Adipocyte (in vitro differentiated cells): Measurements from ENCODE around the gene LFNG.

Experiments
- DNase-seq: peaks from one replicate; pipeline ENCODE4 v3.0.0-alpha.2; 2015; ENCODE audit warnings: low read depth
- H3K27me3 ChIP-seq: replicated peaks from 2 replicates; pipeline ENCODE4 v1.7.0; 2013; ENCODE audit warnings: mild to moderate bottlenecking, low read length, moderate library complexity; ENCODE audit not compliant: control insufficient read depth, insufficient read depth
- H3K36me3 ChIP-seq: 2 replicates; pipeline ENCODE4 v1.7.0; 2013; ENCODE audit warnings: low read length, mild to moderate bottlenecking, moderate library complexity; ENCODE audit not compliant: control insufficient read depth, insufficient read depth, severe bottlenecking
- H3K4me1 ChIP-seq: 2 replicates; pipeline ENCODE4 v1.7.0; 2013; ENCODE audit warnings: mild to moderate bottlenecking, low read length, moderate library complexity; ENCODE audit not compliant: control insufficient read depth, insufficient read depth
- H3K4me3 ChIP-seq: 2 replicates; pipeline ENCODE4 v1.7.0; 2013; ENCODE audit warnings: mild to moderate bottlenecking, low read length, moderate library complexity
- H3K9ac ChIP-seq: 2 replicates; pipeline ENCODE4 v1.7.0; 2013; ENCODE audit warnings: mild to moderate bottlenecking, low read length, moderate library complexity
- H3K9me3 ChIP-seq: 2 replicates; pipeline ENCODE4 v1.7.0; 2013; ENCODE audit warnings: mild to moderate bottlenecking, low read length, moderate library complexity; ENCODE audit not compliant: control insufficient read depth

LFNG gene

DNA sequence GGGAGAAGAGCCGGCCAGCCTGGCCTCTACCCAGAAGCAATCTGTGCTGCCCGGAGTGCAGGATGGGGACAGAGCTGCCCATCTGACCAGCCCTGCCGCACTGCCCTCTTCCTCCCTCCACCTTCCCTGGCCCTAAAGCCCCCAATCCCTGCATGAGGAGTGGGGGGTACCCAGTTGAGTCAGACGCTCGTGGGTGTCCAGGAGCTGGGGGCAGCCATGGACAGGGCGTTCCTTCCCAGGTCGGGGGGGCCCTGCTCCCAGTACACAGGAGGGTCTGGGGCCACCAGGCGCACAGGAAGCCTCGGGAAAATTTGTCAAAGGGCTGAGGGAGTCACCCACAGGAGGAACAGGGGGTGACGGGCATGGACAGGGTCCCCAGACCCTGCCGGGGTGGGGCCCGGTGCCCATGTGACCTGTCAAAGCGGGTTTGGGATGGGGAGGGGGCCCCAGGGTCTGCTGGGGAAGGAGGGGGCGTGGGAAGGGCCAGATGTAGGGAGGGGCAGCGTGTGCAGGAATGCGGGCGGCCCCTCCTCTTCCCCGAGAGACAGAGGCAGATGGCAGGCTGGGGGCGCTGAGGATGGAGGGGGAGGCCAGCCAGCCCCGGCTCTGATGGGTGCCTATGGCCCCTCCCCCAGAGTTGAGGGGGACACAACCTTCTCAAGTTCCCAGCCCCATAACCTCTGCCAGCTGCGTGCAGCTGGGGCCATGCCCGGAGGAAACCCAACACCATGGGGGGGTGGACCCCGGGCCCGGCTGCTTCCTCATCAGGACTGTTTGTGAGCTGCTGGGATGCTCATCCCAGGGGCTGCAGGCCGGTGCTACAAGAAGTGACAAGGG, 21.9 kb upstream of the LFNG start:
- H3K9ac ChIP-seq: no peak overlapping the region
- H3K36me3 ChIP-seq: no peaks in the 10 kb centered on the region
- peaks cover 13% of the 10 kb centered on the region for H3K4me1 ChIP-seq
- DNase-seq: peak; percentile 45
- peaks cover 11% of the 10 kb centered on the region for H3K27me3 ChIP-seq
- H3K9me3 ChIP-seq: no peaks in the 10 kb centered on the region
- no peak overlapping the region for H3K4me3 ChIP-seq

GRCh38 chr7:2498708-2499107, 20.9 kb upstream of the LFNG start:
- Histone ChIP-seq H3K36me3 (no peaks in the 10 kb centered on the region), H3K9me3 (no peaks in the 10 kb centered on the region), H3K4me3 (no peak overlapping the region), H3K9ac (no peak overlapping the region), H3K4me1 (peaks cover 8% of the 10 kb centered on the region), H3K27me3 (peaks cover 11% of the 10 kb centered on the region)
- no peak for DNase-seq

DNA sequence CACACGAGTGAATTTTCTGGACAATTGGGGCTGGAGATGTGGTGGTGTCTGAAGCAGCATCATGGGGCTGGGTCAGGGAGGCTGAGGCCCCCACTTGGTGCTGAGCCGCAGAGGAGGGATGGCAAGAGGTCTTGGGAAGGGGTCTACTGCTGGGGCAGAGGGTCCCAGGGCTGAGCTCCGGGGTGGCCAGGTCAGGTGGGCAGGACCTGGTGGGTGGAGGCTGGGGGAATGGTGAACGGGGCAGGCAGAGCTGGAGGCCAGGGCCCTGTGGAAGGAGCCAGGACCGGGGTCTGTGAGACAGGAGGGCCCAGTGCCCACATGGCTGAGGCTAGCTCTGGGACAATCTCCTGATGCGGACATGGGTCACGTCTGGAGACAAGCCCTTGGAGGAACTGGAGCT, 20.4 kb upstream of the LFNG start:
- H3K9me3 ChIP-seq: no peaks in the 10 kb centered on the region
- no peak overlapping the region for H3K9ac ChIP-seq
- H3K4me1 ChIP-seq: peaks cover 7% of the 10 kb centered on the region
- H3K36me3 ChIP-seq: no peaks in the 10 kb centered on the region
- DNase-seq: no peak
- peaks cover 11% of the 10 kb centered on the region for H3K27me3 ChIP-seq
- H3K4me3 ChIP-seq: no peak overlapping the region

GRCh38 chr7:2499719-2500430, 19.7 kb upstream of the LFNG start:
- peaks cover 7% of the 10 kb centered on the region for H3K4me1 ChIP-seq
- DNase-seq: no peak

DNA sequence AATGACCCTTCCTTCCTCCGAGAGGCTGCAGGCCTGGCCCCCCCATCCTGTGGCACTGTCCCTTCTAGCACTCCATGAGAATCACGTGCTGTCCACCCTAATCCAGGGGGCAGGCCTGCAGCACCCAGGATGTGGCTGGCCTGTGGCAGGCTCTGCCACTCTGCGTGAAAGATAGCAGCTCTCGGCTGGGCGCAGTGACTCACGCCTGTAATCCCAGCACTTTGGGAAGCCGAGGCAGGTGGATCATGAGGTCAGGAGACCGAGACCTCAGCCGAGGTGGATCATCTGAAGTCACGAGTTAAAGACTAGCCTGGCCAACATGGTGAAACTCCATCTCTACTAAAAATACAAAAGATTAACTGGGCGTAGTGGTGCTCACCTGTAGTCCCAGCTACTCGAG, 18.9 kb upstream of the LFNG start:
- Histone ChIP-seq H3K27me3 (peaks cover 8% of the 10 kb centered on the region), H3K9ac (no peak overlapping the region), H3K4me1 (peaks cover 7% of the 10 kb centered on the region), H3K36me3 (no peaks in the 10 kb centered on the region), H3K4me3 (no peak overlapping the region), H3K9me3 (no peaks in the 10 kb centered on the region)
- no peak for DNase-seq

More at GRCh38 chr7:2499719-2500430, 19.7 kb upstream of the LFNG start:
- Histone ChIP-seq H3K27me3 (peaks cover 9% of the 10 kb centered on the region), H3K36me3 (no peaks in the 10 kb centered on the region), H3K9ac (no peak overlapping the region), H3K9me3 (no peaks in the 10 kb centered on the region), H3K4me3 (no peak overlapping the region)

GRCh38 chr7:2501947-2502646, 17.5 kb upstream of the LFNG start:
- Histone ChIP-seq H3K4me3 (no peak overlapping the region), H3K27me3 (peaks cover 6% of the 10 kb centered on the region)

GRCh38 chr7:2502647-2502966, 17.0 kb upstream of the LFNG start:
- Histone ChIP-seq H3K4me3 (no peak overlapping the region), H3K9me3 (no peaks in the 10 kb centered on the region), H3K27me3 (peaks cover under 1% of the 10 kb centered on the region), H3K9ac (no peak overlapping the region), H3K36me3 (no peaks in the 10 kb centered on the region), H3K4me1 (peaks cover 8% of the 10 kb centered on the region)
- no peak for DNase-seq

More at GRCh38 chr7:2501947-2502646, 17.5 kb upstream of the LFNG start:
- no peak for DNase-seq
- no peaks in the 10 kb centered on the region for H3K36me3 ChIP-seq
- H3K9ac ChIP-seq: no peak overlapping the region
- H3K4me1 ChIP-seq: peaks cover 7% of the 10 kb centered on the region
- H3K9me3 ChIP-seq: no peaks in the 10 kb centered on the region

DNA sequence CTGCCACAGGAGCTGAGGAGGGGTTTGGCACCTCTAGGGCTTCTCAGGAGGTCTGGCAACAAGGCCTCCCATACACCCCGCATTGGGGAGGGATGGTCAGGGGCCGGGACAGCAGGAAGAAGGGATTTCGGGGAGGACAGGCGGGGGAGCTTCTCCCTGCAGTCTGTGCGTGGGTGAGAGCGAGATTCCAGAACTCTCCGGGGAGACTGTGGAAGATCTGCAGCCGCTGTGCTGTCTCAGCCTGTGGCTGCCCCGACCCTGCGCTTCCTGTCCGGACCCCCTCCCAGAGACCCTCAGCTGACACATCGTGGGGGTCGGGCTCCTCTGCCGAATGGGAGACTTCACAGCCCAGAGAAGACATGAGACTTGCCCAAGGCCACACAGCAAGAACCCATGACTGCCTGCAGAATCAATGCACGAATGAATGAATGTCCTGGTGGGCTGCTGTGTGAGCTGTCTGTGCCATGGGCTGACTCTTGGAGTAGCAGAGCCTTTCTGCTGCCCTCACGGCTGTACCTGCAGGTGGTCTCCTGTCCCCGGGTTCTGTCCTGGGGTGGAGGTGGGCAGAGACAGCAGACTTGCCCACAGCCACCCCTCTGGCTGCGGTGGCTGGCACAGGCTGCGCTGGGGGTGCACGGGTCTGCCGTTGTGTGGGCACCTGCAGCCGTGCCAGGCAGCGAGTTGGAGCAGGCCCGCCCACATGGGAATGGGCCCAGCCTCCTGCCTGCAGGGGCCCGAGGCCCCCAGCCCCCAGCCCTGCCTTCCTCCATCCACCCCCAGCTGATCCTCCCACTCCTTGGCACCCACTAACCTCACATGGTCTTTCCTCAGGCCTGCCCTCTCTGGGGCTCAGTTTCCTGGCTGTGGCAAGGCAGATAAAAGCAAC, 16.3 kb upstream of the LFNG start:
- Histone ChIP-seq H3K9ac (no peak overlapping the region), H3K9me3 (no peaks in the 10 kb centered on the region), H3K4me1 (peaks cover 15% of the 10 kb centered on the region), H3K4me3 (no peak overlapping the region), H3K36me3 (no peaks in the 10 kb centered on the region), H3K27me3 (no peaks in the 10 kb centered on the region)
- no peak for DNase-seq

- H3K27me3 ChIP-seq: no peaks in the 10 kb centered on the region
- H3K9me3 ChIP-seq: no peaks in the 10 kb centered on the region
- H3K9ac ChIP-seq: no peak overlapping the region
- no peak for DNase-seq
- peaks cover 21% of the 10 kb centered on the region for H3K4me1 ChIP-seq
- no peak overlapping the region for H3K4me3 ChIP-seq
- no peaks in the 10 kb centered on the region for H3K36me3 ChIP-seq
Measured at GRCh38 chr7:2504128-2504888, 15.3 kb upstream of the LFNG start.

DNA sequence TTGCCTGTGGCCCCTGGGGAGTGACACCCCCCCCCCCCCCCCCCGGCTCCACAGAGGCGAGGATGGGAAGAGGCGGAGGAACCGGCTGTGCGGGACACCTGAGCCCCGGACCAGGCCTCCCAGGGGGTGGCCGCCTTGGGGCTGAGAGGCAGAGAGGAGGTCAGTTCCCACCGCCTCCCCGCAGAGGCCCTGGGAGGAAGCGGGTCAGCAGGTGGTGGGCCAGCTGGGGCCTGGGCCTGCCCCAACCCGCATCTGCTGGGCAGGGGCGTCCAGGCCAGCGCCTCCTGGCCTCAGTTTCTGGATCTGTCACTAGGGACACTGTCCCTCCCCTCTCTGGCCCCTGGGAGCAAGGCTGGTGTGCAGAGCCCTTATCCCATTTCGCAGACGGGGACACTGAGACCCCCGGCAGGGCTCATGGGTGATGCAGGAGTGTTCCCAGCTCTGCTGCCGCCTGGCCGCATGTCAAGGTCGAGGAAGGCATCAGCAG, 14.6 kb upstream of the LFNG start:
- no peaks in the 10 kb centered on the region for H3K27me3 ChIP-seq
- H3K4me3 ChIP-seq: no peak overlapping the region
- H3K9me3 ChIP-seq: no peaks in the 10 kb centered on the region
- H3K9ac ChIP-seq: no peak overlapping the region
- no peaks in the 10 kb centered on the region for H3K36me3 ChIP-seq
- peaks cover 21% of the 10 kb centered on the region for H3K4me1 ChIP-seq
- DNase-seq: no peak
